Measurements from ENCODE around the gene EVA1B.

EVA1B gene

DNA sequence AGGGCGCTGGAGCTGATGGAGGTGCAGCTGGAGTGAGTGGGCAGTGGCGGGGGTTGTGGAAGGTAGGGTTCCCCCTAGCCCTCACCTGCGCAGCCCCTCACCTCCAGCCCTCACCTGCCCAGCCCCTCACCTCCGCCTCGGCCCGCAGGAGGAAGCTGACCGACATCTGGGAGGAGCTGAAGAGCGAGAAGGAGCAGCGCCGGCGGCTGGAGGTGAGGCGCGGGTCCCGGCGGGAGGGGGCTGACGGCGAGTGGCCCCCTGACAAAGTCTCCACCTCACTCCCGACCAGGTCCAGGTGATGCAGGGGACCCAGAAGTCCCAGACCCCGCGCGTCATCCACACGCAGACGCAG lies 2.7 kb downstream of the EVA1B start:
- no peaks in the 10 kb centered on the region for H3K79me1 ChIP-seq (ENCODE audit: low read depth, low read length)
- H4K8ac ChIP-seq (ENCODE audit: low read depth, low read length) = no peak overlapping the region
- H3K9ac ChIP-seq (ENCODE audit: low read depth, low read length, poor library complexity) = peak overlapping the region; percentile 64
- H2BK15ac ChIP-seq (ENCODE audit: low read length) = peak overlapping the region; percentile 32
- no peak overlapping the region for H2BK5ac ChIP-seq (ENCODE audit: low read length)
- no CpG with 5 or more reads among the region's 23 CpGs for WGBS, 2 donors (ENCODE audit: extremely low coverage in 2 of 2, insufficient read length in 2 of 2, insufficient replicate concordance in 1 of 2)
- no peak overlapping the region for H3K14ac ChIP-seq (ENCODE audit: low read length)
- no peak overlapping the region for H2BK120ac ChIP-seq (ENCODE audit: low read depth, low read length)
- peak overlapping the region; percentile 98 for H3K23ac ChIP-seq (ENCODE audit: low read depth, low read length, poor library complexity)
- H3K36me3 ChIP-seq (replicated peaks in 1 of 2; ENCODE audit: control insufficient read depth in 2 of 2, insufficient read depth in 2 of 2, low read length in 2 of 2) = peaks cover 0 to 47% of the 10 kb centered on the region in 2 donors
- no peak overlapping the region for H3K27ac ChIP-seq (replicated peaks; ENCODE audit: low read length)
- H2AK5ac ChIP-seq (ENCODE audit: low read depth, low read length) = peak overlapping the region; percentile 16
- no peak for DNase-seq (ENCODE audit: low spot score)
- no peak overlapping the region for H2BK12ac ChIP-seq (ENCODE audit: low read length)
- peak overlapping the region; percentile 89 for H3K4me2 ChIP-seq (ENCODE audit: insufficient read depth, low read length, poor library complexity, severe bottlenecking)
- no peak overlapping the region for H4K91ac ChIP-seq (ENCODE audit: low read depth, low read length, poor library complexity)
- H3K9me3 ChIP-seq (replicated peaks in 1 of 2; ENCODE audit: control insufficient read depth in 2 of 2, insufficient read depth in 1 of 2, low read depth in 1 of 2, low read length in 2 of 2) = peaks cover 0 to 2% of the 10 kb centered on the region in 2 donors
- no peak overlapping the region for H2AFZ ChIP-seq (ENCODE audit: low read length)
- peak overlapping the region; percentile 22 for H3K18ac ChIP-seq (ENCODE audit: low read length)
- peaks cover 14 to 25% of the 10 kb centered on the region in 2 donors for H3K4me1 ChIP-seq (ENCODE audit: control insufficient read depth in 2 of 2, insufficient read depth in 1 of 2, low read depth in 1 of 2, low read length in 2 of 2)
- peaks cover 0 to 38% (median 2%) of the 10 kb centered on the region in 3 experiments for H3K27me3 ChIP-seq (ENCODE audit: control insufficient read depth in 3 of 3, insufficient read depth in 3 of 3, low read depth in 1 of 3, low read length in 3 of 3)
- H3K4me3 ChIP-seq (ENCODE audit: low read length in 2 of 2) = peak overlapping the region in 1 of 2 donors; percentile 75
- no peak overlapping the region for H3K4ac ChIP-seq (ENCODE audit: low read length)

DNA sequence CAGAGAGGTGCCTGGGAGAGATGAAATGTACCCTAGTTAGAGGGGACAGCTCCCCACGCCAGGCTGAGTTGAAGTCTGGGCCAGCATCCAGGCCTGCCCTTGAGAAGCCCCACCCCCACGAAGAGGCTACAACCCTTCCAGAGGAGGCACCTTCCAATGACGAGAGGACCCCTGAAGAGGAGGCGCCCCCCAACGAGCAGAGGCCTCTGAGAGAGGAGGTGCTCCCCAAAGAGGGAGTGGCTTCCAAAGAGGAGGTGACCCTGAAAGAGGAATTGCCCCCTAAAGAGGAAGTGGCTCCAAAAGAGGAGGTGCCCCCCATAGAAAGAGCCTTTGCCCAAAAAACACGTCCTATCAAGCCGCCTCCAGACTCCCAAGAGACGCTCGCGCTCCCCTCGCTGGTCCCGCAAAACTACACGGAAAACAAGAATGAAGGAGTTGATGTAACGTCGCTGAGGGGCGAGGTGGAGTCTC lies 3.1 kb downstream of the EVA1B start:
- Histone ChIP-seq H3K9ac (ENCODE audit: low read depth, low read length, poor library complexity) (peak overlapping the region; percentile 64), H3K36me3 (replicated peaks in 1 of 2; ENCODE audit: control insufficient read depth in 2 of 2, insufficient read depth in 2 of 2, low read length in 2 of 2) (peaks cover 0 to 51% of the 10 kb centered on the region in 2 donors), H3K4me3 (ENCODE audit: low read length in 2 of 2) (peak overlapping the region in 1 of 2 donors; percentile 75), H2BK12ac (ENCODE audit: low read length) (no peak overlapping the region), H3K4ac (ENCODE audit: low read length) (no peak overlapping the region), H3K79me1 (ENCODE audit: low read depth, low read length) (no peaks in the 10 kb centered on the region), H3K4me2 (ENCODE audit: insufficient read depth, low read length, poor library complexity, severe bottlenecking) (peak overlapping the region; percentile 89), H3K27ac (replicated peaks; ENCODE audit: low read length) (no peak overlapping the region), H2BK120ac (ENCODE audit: low read depth, low read length) (no peak overlapping the region), H2BK15ac (ENCODE audit: low read length) (peak overlapping the region; percentile 32), H4K8ac (ENCODE audit: low read depth, low read length) (no peak overlapping the region), H2BK5ac (ENCODE audit: low read length) (no peak overlapping the region), H3K27me3 (ENCODE audit: control insufficient read depth in 3 of 3, insufficient read depth in 3 of 3, low read depth in 1 of 3, low read length in 3 of 3) (peaks cover 0 to 38% (median 2%) of the 10 kb centered on the region in 3 experiments), H2AFZ (ENCODE audit: low read length) (no peak overlapping the region), H4K91ac (ENCODE audit: low read depth, low read length, poor library complexity) (no peak overlapping the region), H3K14ac (ENCODE audit: low read length) (no peak overlapping the region), H3K9me3 (replicated peaks in 1 of 2; ENCODE audit: control insufficient read depth in 2 of 2, insufficient read depth in 1 of 2, low read depth in 1 of 2, low read length in 2 of 2) (peaks cover 0 to 2% of the 10 kb centered on the region in 2 donors), H2AK5ac (ENCODE audit: low read depth, low read length) (peak overlapping the region; percentile 16), H3K23ac (ENCODE audit: low read depth, low read length, poor library complexity) (peak overlapping the region; percentile 98), H3K4me1 (ENCODE audit: control insufficient read depth in 2 of 2, insufficient read depth in 1 of 2, low read depth in 1 of 2, low read length in 2 of 2) (peaks cover 14 to 25% of the 10 kb centered on the region in 2 donors), H3K18ac (ENCODE audit: low read length) (peak overlapping the region; percentile 22)
- no CpG with 5 or more reads among the region's 16 CpGs for WGBS, 2 donors (ENCODE audit: extremely low coverage in 2 of 2, insufficient read length in 2 of 2, insufficient replicate concordance in 1 of 2)
- DNase-seq (ENCODE audit: low spot score) = no peak

DNA sequence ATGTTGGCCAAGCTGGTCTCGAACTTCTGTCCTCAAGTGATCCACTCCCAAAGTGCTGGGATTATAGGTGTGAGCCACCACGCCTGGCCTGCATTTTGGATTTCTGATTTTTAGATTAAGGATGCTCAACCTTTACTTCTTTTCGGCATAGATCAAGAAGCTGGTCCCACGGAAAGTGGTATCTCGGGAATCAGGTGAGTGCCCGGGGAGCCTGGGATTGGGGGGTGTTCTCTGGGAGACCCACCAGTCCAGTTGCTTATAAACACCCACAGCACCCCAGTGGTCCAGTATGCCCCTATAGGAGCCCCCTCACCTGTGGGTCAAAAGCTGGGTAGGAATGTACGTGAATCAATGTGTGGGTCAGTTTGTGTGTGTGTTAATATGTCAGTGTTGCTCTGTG lies 14.0 kb downstream of the EVA1B start:
- Histone ChIP-seq H3K4ac (ENCODE audit: low read length) (no peak overlapping the region), H3K36me3 (replicated peaks in 1 of 2; ENCODE audit: control insufficient read depth in 2 of 2, insufficient read depth in 2 of 2, low read length in 2 of 2) (peaks cover 2 to 67% of the 10 kb centered on the region in 2 donors), H3K27ac (replicated peaks; ENCODE audit: low read length) (no peak overlapping the region), H3K4me1 (ENCODE audit: control insufficient read depth in 2 of 2, insufficient read depth in 1 of 2, low read depth in 1 of 2, low read length in 2 of 2) (peaks cover 0 to 15% of the 10 kb centered on the region in 2 donors), H3K27me3 (ENCODE audit: control insufficient read depth in 3 of 3, insufficient read depth in 3 of 3, low read depth in 1 of 3, low read length in 3 of 3) (no peaks in the 10 kb centered on the region), H2AFZ (ENCODE audit: low read length) (no peak overlapping the region), H3K14ac (ENCODE audit: low read length) (no peak overlapping the region), H2BK5ac (ENCODE audit: low read length) (no peak overlapping the region), H2AK5ac (ENCODE audit: low read depth, low read length) (no peak overlapping the region), H2BK12ac (ENCODE audit: low read length) (no peak overlapping the region), H3K18ac (ENCODE audit: low read length) (no peak overlapping the region), H2BK15ac (ENCODE audit: low read length) (no peak overlapping the region), H3K4me3 (ENCODE audit: low read length in 2 of 2) (no peak overlapping the region), H3K9ac (ENCODE audit: low read depth, low read length, poor library complexity) (no peak overlapping the region), H2BK120ac (ENCODE audit: low read depth, low read length) (no peak overlapping the region), H3K4me2 (ENCODE audit: insufficient read depth, low read length, poor library complexity, severe bottlenecking) (no peak overlapping the region), H4K8ac (ENCODE audit: low read depth, low read length) (no peak overlapping the region), H3K23ac (ENCODE audit: low read depth, low read length, poor library complexity) (no peak overlapping the region), H4K91ac (ENCODE audit: low read depth, low read length, poor library complexity) (no peak overlapping the region), H3K9me3 (replicated peaks in 1 of 2; ENCODE audit: control insufficient read depth in 2 of 2, insufficient read depth in 1 of 2, low read depth in 1 of 2, low read length in 2 of 2) (peaks cover 0 to 3% of the 10 kb centered on the region in 2 donors), H3K79me1 (ENCODE audit: low read depth, low read length) (no peaks in the 10 kb centered on the region)
- DNase-seq (ENCODE audit: low spot score) = no peak
- WGBS, 2 donors (ENCODE audit: extremely low coverage in 2 of 2, insufficient read length in 2 of 2, insufficient replicate concordance in 1 of 2) = no CpG with 5 or more reads among the region's 7 CpGs

DNA sequence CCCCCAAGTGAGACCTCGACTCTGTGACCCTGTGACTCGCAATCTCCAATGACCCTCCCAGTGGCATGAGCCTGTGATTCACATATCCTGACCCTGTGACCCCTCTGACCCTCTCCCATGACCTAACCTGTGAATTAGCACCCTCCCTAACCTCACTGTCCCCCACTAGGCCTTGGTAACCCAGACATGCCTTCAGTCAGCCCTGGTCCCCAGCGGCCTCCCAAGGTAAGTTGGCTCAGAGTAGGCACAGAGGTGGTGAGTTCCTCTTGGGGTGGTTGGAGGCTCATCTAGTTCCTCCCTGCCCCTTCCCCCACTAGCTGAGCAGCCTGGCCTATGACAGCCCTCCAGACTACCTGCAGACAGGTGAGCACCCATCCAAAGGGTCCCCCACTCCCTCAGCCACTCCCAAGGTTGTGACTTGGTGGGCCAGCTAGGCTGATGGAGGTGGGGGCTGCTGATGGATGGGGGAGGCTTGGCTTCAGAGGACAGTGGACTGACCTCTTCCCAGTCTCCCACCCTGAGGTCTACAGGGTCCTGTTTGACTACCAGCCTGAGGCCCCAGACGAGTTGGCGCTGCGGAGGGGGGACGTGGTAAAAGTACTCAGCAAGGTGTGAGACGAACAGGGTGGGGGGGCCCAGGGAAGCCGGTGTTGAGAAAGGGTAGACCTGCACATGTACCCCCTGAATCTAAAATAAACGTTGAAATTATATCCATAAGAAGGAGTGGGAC lies 15.7 kb downstream of the EVA1B start:
- no peak for DNase-seq (ENCODE audit: low spot score)
- peak overlapping the region; percentile 5 for H3K14ac ChIP-seq (ENCODE audit: low read length)
- no peak overlapping the region for H4K91ac ChIP-seq (ENCODE audit: low read depth, low read length, poor library complexity)
- H4K8ac ChIP-seq (ENCODE audit: low read depth, low read length) = no peak overlapping the region
- peak overlapping the region; percentile 95 for H3K4me2 ChIP-seq (ENCODE audit: insufficient read depth, low read length, poor library complexity, severe bottlenecking)
- H3K9ac ChIP-seq (ENCODE audit: low read depth, low read length, poor library complexity) = peak overlapping the region; percentile 95
- no peak overlapping the region for H2BK12ac ChIP-seq (ENCODE audit: low read length)
- no peaks in the 10 kb centered on the region for H3K79me1 ChIP-seq (ENCODE audit: low read depth, low read length)
- peaks cover 5 to 15% of the 10 kb centered on the region in 2 donors for H3K4me1 ChIP-seq (ENCODE audit: control insufficient read depth in 2 of 2, insufficient read depth in 1 of 2, low read depth in 1 of 2, low read length in 2 of 2)
- H3K36me3 ChIP-seq (replicated peaks in 1 of 2; ENCODE audit: control insufficient read depth in 2 of 2, insufficient read depth in 2 of 2, low read length in 2 of 2) = peaks cover 9 to 83% of the 10 kb centered on the region in 2 donors
- no peaks in the 10 kb centered on the region for H3K27me3 ChIP-seq (ENCODE audit: control insufficient read depth in 3 of 3, insufficient read depth in 3 of 3, low read depth in 1 of 3, low read length in 3 of 3)
- H3K18ac ChIP-seq (ENCODE audit: low read length) = peak overlapping the region; percentile 94
- H2BK120ac ChIP-seq (ENCODE audit: low read depth, low read length) = peak overlapping the region; percentile 5
- H3K4ac ChIP-seq (ENCODE audit: low read length) = no peak overlapping the region
- peak overlapping the region; percentile 80 for H3K23ac ChIP-seq (ENCODE audit: low read depth, low read length, poor library complexity)
- peak overlapping the region; percentile 71 for H2BK15ac ChIP-seq (ENCODE audit: low read length)
- no peak overlapping the region for H2BK5ac ChIP-seq (ENCODE audit: low read length)
- no peak overlapping the region for H2AK5ac ChIP-seq (ENCODE audit: low read depth, low read length)
- no peak overlapping the region for H3K27ac ChIP-seq (replicated peaks; ENCODE audit: low read length)
- H3K9me3 ChIP-seq (replicated peaks in 1 of 2; ENCODE audit: control insufficient read depth in 2 of 2, insufficient read depth in 1 of 2, low read depth in 1 of 2, low read length in 2 of 2) = no peaks in the 10 kb centered on the region
- no CpG with 5 or more reads among the region's 10 CpGs for WGBS, 2 donors (ENCODE audit: extremely low coverage in 2 of 2, insufficient read length in 2 of 2, insufficient replicate concordance in 1 of 2)
- no peak overlapping the region for H3K4me3 ChIP-seq (ENCODE audit: low read length in 2 of 2)
- no peak overlapping the region for H2AFZ ChIP-seq (ENCODE audit: low read length)
